ENCODE results near the gene THSD4.

GRCh38 chr15:71626596-71627088 lies 511.4 kb downstream of the THSD4 start:
- TF ChIP-seq, protein P1, sequence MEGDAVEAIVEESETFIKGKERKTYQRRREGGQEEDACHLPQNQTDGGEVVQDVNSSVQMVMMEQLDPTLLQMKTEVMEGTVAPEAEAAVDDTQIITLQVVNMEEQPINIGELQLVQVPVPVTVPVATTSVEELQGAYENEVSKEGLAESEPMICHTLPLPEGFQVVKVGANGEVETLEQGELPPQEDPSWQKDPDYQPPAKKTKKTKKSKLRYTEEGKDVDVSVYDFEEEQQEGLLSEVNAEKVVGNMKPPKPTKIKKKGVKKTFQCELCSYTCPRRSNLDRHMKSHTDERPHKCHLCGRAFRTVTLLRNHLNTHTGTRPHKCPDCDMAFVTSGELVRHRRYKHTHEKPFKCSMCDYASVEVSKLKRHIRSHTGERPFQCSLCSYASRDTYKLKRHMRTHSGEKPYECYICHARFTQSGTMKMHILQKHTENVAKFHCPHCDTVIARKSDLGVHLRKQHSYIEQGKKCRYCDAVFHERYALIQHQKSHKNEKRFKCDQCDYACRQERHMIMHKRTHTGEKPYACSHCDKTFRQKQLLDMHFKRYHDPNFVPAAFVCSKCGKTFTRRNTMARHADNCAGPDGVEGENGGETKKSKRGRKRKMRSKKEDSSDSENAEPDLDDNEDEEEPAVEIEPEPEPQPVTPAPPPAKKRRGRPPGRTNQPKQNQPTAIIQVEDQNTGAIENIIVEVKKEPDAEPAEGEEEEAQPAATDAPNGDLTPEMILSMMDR (IDR thresholded peaks at IDR 0.05): no peak
- TF ChIP-seq POLR2A (IDR thresholded peaks at IDR 0.05): no peak
